HEK293 (cell line): Measurements from ENCODE around the gene BBIP1.

Experiments used
- ZBTB17 ChIP-seq: fragments of 450-650 bp; formaldehyde crosslinking; IDR thresholded peaks from 2 replicates; pipeline ENCODE4 v1.5.1; 2016; ENCODE audit warnings: missing biosample characterization, missing genetic modification characterization
- ZFP3 ChIP-seq: fragments of 450-650 bp; formaldehyde crosslinking; IDR thresholded peaks from 2 replicates; pipeline ENCODE4 v1.5.1; 2016; ENCODE audit warnings: low read depth, missing biosample characterization, missing genetic modification characterization
- ZNF274 ChIP-seq, 2 experiments: fragments of 200-500 bp in 1 of 2; fragments of 450-650 bp in 1 of 2; sonication (Bioruptor generic) in 1 of 2; formaldehyde crosslinking in 1 of 2; IDR thresholded peaks; 2 replicates each; pipeline versions ENCODE4 v1.5.1 to v1.6.1; 2014 to 2016; ENCODE audit warnings: borderline replicate concordance in 1 of 2, inconsistent platforms in 1 of 2, low read length in 1 of 2, missing biosample characterization in 1 of 2, missing genetic modification characterization in 1 of 2
- ZNF354C ChIP-seq: fragments of 450-650 bp; formaldehyde crosslinking; IDR thresholded peaks from 2 replicates; pipeline ENCODE4 v1.5.1; 2016; ENCODE audit warnings: missing biosample characterization, missing genetic modification characterization, low read depth, borderline replicate concordance
- TF ChIP-seq, protein P1 (sequence below): fragments of 450-650 bp; formaldehyde crosslinking; IDR thresholded peaks from 2 replicates; pipeline ENCODE4 v1.5.1; 2016; ENCODE audit warnings: missing biosample characterization, missing genetic modification characterization

DNA sequence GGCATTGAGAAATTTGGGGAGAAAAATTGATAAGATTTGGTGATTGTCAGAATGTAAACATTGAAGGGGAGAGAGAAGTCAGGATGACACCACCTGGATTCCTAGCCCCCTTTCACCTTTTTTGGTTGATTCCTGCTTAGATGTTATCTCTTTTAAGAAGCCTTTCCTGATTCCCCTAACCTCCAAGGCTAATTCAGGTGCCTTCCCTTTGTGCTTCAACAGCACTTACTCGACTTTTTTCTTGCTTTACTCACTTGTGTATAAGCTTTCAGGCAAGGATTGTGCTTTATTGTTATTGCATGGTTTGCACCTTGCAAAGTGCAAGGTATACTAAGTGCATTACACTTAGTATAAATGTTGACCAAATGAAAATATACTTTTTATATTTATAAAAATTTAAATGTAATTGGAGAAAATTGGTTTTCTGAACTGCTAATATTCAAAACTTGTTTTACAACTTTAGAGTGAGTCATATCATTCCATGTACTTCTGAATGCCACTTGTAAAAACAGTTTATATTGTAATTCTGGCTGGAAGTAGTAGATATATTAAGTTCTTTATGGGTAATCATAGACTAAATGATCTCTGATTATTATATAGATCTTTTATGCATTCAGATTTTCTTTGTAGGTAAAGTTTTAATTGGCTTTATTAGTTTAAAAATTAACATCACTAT is 13.7 kb upstream of the BBIP1 start:
- TF ChIP-seq ZNF274 (IDR thresholded peaks at IDR 0.05; ENCODE audit: low read length) (no peak), ZNF274 (tag by site-specific recombination; IDR thresholded peaks at IDR 0.05; ENCODE audit: borderline replicate concordance) (no peak), ZFP3 (tag by site-specific recombination) (no peak), ZNF354C (no peak), ZBTB17 (tag by site-specific recombination) (no peak)
- TF ChIP-seq, protein P1, sequence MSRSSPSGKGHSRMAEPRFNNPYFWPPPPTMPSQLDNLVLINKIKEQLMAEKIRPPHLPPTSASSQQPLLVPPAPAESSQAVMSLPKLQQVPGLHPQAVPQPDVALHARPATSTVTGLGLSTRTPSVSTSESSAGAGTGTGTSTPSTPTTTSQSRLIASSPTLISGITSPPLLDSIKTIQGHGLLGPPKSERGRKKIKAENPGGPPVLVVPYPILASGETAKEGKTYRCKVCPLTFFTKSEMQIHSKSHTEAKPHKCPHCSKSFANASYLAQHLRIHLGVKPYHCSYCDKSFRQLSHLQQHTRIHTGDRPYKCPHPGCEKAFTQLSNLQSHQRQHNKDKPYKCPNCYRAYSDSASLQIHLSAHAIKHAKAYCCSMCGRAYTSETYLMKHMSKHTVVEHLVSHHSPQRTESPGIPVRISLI (tag by site-specific recombination): no peak
